Measurements from ENCODE around the gene CTAGE9.
"Not testable (repeated sequence)": the region's sequence is repeated elsewhere in the genome, so short reads cannot be mapped to it uniquely, and the experiment has no call there.

The CTAGE9 gene

GRCh38 chr6:131710917-131711316 is at the start of gene CTAGE9:
CTAGE9 (minus strand) TSS chr6:131711017; CDS start chr6:131711017, 0 bp downstream.
- DNase-seq (ENCODE audit: low read depth), result not testable (repeated sequence)

GRCh38 chr6:131758920-131759319 is 48.1 kb upstream of the CTAGE9 start:
- DNase-seq (ENCODE audit: low read depth), result no peak

GRCh38 chr6:131756039-131756438 is 45.2 kb upstream of the CTAGE9 start:
- no peak for DNase-seq (ENCODE audit: low read depth)

- no peak for DNase-seq (ENCODE audit: low read depth)
Observed at GRCh38 chr6:131755597-131755996, 44.8 kb upstream of the CTAGE9 start.

- no peak for DNase-seq (ENCODE audit: low read depth)
Observed at GRCh38 chr6:131754715-131755567, 44.1 kb upstream of the CTAGE9 start.

- DNase-seq (ENCODE audit: low read depth), result no peak
Observed at GRCh38 chr6:131754088-131754487, 43.3 kb upstream of the CTAGE9 start.

GRCh38 chr6:131751012-131751715 is 40.3 kb upstream of the CTAGE9 start:
- not testable (repeated sequence) for DNase-seq (ENCODE audit: low read depth)

GRCh38 chr6:131749023-131749422 is 38.2 kb upstream of the CTAGE9 start:
- DNase-seq (ENCODE audit: low read depth), result no peak

- no peak for DNase-seq (ENCODE audit: low read depth)
Observed at GRCh38 chr6:131747821-131748353, 37.1 kb upstream of the CTAGE9 start.

- DNase-seq (ENCODE audit: low read depth), result no peak
Observed at GRCh38 chr6:131745476-131745875, 34.7 kb upstream of the CTAGE9 start.

GRCh38 chr6:131744432-131745287 is 33.8 kb upstream of the CTAGE9 start:
- no peak for DNase-seq (ENCODE audit: low read depth)

- DNase-seq (ENCODE audit: low read depth), result no peak
Observed at GRCh38 chr6:131741688-131742393, 31.0 kb upstream of the CTAGE9 start.

GRCh38 chr6:131740161-131740560 is 29.3 kb upstream of the CTAGE9 start:
- DNase-seq (ENCODE audit: low read depth), result no peak

- no peak for DNase-seq (ENCODE audit: low read depth)
Observed at GRCh38 chr6:131739136-131739535, 28.3 kb upstream of the CTAGE9 start.

GRCh38 chr6:131736811-131737210 is 26.0 kb upstream of the CTAGE9 start:
- DNase-seq (ENCODE audit: low read depth), result no peak

- no peak for DNase-seq (ENCODE audit: low read depth)
Observed at GRCh38 chr6:131736003-131736596, 25.3 kb upstream of the CTAGE9 start.

GRCh38 chr6:131733376-131734016 is 22.7 kb upstream of the CTAGE9 start:
- DNase-seq (ENCODE audit: low read depth), result no peak

- DNase-seq (ENCODE audit: low read depth), result no peak
Observed at GRCh38 chr6:131731224-131731623, 20.4 kb upstream of the CTAGE9 start.

- DNase-seq (ENCODE audit: low read depth), result no peak
Observed at GRCh38 chr6:131730264-131730663, 19.4 kb upstream of the CTAGE9 start.

GRCh38 chr6:131729550-131729949 is 18.7 kb upstream of the CTAGE9 start:
- DNase-seq (ENCODE audit: low read depth), result no peak

Measured in stimulated activated CD8-positive, alpha-beta memory T cell treated with anti-CD3 and anti-CD28 coated beads, Interleukin-15, amount 100 ng/mL, for 1 hour (primary cell).